Measurements from ENCODE around the gene RHEB. TPM values are rescaled to one million over a fixed set of nuclear protein-coding genes. Genes with fewer than 3 reads are reported as not detected.

The RHEB gene
- total RNA-seq, 1 donor from 2014 or later, result 68.6 TPM

DNA sequence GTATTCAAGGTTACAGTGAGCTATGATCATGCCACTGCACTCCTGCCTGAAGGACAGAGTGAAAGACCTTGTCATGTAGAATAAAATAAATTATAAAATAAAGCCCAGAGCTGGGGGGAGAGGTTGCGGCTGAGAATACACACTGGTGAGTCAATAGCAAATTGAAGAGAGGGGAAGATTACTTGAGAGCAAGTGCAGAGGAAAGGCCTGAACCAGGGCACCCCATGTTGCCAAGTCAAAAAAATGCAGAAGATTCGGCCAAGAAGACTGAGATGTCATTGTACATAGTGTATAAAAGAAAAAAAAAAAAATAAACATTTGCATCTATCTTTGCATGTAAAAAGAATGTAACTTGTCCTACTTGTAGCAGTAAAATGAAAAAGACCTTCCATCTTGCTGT is 32.5 kb downstream of the RHEB start:
- Histone ChIP-seq H3K36me3 (peaks cover 9 to 69% of the 10 kb centered on the region in 2 donors), H3K9me3 (no peaks in the 10 kb centered on the region), H3K27me3 (no peaks in the 10 kb centered on the region), H3K4me3 (no peak overlapping the region), H3K4me1 (peaks cover 0 to 30% of the 10 kb centered on the region in 2 donors), H3K27ac (no peak overlapping the region)
- DNase-seq (ENCODE audit: low spot score in 2 of 2), result no peak
- intact Hi-C loops (cut with DNase I), result no loop called here
- TF ChIP-seq, protein P1, sequence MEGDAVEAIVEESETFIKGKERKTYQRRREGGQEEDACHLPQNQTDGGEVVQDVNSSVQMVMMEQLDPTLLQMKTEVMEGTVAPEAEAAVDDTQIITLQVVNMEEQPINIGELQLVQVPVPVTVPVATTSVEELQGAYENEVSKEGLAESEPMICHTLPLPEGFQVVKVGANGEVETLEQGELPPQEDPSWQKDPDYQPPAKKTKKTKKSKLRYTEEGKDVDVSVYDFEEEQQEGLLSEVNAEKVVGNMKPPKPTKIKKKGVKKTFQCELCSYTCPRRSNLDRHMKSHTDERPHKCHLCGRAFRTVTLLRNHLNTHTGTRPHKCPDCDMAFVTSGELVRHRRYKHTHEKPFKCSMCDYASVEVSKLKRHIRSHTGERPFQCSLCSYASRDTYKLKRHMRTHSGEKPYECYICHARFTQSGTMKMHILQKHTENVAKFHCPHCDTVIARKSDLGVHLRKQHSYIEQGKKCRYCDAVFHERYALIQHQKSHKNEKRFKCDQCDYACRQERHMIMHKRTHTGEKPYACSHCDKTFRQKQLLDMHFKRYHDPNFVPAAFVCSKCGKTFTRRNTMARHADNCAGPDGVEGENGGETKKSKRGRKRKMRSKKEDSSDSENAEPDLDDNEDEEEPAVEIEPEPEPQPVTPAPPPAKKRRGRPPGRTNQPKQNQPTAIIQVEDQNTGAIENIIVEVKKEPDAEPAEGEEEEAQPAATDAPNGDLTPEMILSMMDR (IDR thresholded peaks at IDR 0.05), result no peak

DNA sequence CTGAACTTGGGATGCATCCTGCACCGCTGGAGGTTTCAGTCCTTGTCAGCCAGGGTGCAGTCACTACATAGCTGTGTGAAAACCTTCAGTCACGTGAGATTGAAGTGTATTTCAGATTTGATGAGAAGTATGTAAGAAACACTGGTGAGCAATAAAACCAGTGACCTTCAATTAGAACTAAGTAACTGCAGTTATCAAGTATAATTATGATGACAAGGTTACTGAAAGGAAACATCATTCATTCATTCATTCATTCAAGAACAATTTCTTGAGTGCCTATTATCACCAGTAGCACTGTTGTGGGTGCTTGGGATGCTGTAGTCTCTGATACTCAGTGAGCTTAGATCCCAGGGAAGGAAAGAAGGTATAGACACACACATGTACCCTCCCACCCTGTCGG is 33.6 kb downstream of the RHEB start:
- H3K4me3 ChIP-seq, result no peak overlapping the region
- H3K36me3 ChIP-seq, result peaks cover 9 to 70% of the 10 kb centered on the region in 2 donors
- peak overlapping the region in 1 of 2 donors; percentile 52 for H3K27ac ChIP-seq
- no peaks in the 10 kb centered on the region for H3K9me3 ChIP-seq
- H3K27me3 ChIP-seq, result no peaks in the 10 kb centered on the region
- TF ChIP-seq, protein P1 (IDR thresholded peaks at IDR 0.05), result no peak
- no peak for DNase-seq (ENCODE audit: low spot score in 2 of 2)
- peaks cover 0 to 30% of the 10 kb centered on the region in 2 donors for H3K4me1 ChIP-seq
- intact Hi-C loops (cut with DNase I), result no loop called here

- Histone ChIP-seq H3K9me3 (no peaks in the 10 kb centered on the region), H3K4me1 (peaks cover 0 to 24% of the 10 kb centered on the region in 2 donors), H3K36me3 (peaks cover 9 to 67% of the 10 kb centered on the region in 2 donors), H3K4me3 (no peak overlapping the region), H3K27ac (peak overlapping the region; percentile 52 to 62), H3K27me3 (no peaks in the 10 kb centered on the region)
- intact Hi-C loops (cut with DNase I), result no loop called here
- TF ChIP-seq, protein P1 (IDR thresholded peaks at IDR 0.05), result no peak
- no peak for DNase-seq (ENCODE audit: low spot score in 2 of 2)
Observed at GRCh38 chr7:151484971-151485707, 34.6 kb downstream of the RHEB start.

DNA sequence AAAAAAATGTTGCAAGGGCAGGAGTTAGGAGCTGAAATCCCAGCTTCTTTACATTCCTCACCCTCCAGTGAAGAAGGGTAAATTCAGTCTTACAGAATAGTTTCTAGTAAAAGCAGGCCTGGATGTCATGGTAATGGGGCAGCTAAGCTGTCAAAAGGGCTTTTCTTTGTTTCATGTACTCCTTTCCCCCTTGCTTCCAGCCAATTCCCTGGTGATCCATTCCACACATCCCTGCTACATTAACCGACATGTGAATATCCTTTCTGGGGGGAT is 36.0 kb downstream of the RHEB start:
- peaks cover 9 to 52% of the 10 kb centered on the region in 2 donors for H3K36me3 ChIP-seq
- TF ChIP-seq, protein P1 (IDR thresholded peaks at IDR 0.05), result no peak
- no peak overlapping the region for H3K27ac ChIP-seq
- H3K4me1 ChIP-seq, result peaks cover 0 to 20% of the 10 kb centered on the region in 2 donors
- H3K27me3 ChIP-seq, result no peaks in the 10 kb centered on the region
- no peak overlapping the region for H3K4me3 ChIP-seq
- intact Hi-C loops (cut with DNase I), result no loop called here
- no peaks in the 10 kb centered on the region for H3K9me3 ChIP-seq
- no peak for DNase-seq (ENCODE audit: low spot score in 2 of 2)

GRCh38 chr7:151482883-151483710 is 36.6 kb downstream of the RHEB start:
- TF ChIP-seq, protein P1 (IDR thresholded peaks at IDR 0.05), result no peak
- intact Hi-C loops (cut with DNase I), result no loop called here
- H3K4me3 ChIP-seq, result no peak overlapping the region
- no peak overlapping the region for H3K27ac ChIP-seq
- H3K4me1 ChIP-seq, result peaks cover 0 to 20% of the 10 kb centered on the region in 2 donors
- no peak for DNase-seq (ENCODE audit: low spot score in 2 of 2)
- no peaks in the 10 kb centered on the region for H3K9me3 ChIP-seq
- no peaks in the 10 kb centered on the region for H3K27me3 ChIP-seq
- H3K36me3 ChIP-seq, result peaks cover 9 to 46% of the 10 kb centered on the region in 2 donors
